HepG2 (cell line): ENCODE data around the gene FBXW2. TPM values are rescaled to one million over a fixed set of nuclear protein-coding genes. Genes with fewer than 3 reads are reported as not detected.

ENCODE experiments used
- CBX1 ChIP-seq: IDR thresholded peaks from one replicate; pipeline ENCODE4 v1.6.1; 2016; ENCODE audit warnings: antibody characterized with exemption, low read depth
- DNMT1 ChIP-seq: sonication (generic); formaldehyde crosslinking; IDR thresholded peaks from 2 replicates; pipeline ENCODE4 v1.5.1; 2020; ENCODE audit warnings: mild to moderate bottlenecking, missing genetic modification reagents
- FOXK1 ChIP-seq: sonication (generic); formaldehyde crosslinking; IDR thresholded peaks from 2 replicates; pipeline ENCODE4 v1.4.0; 2020; ENCODE audit warnings: low read depth, missing genetic modification reagents, borderline replicate concordance
- GFI1 ChIP-seq: sonication (generic); formaldehyde crosslinking; IDR thresholded peaks from 2 replicates; pipeline ENCODE4 v1.5.0; 2020; ENCODE audit warnings: missing genetic modification reagents, mild to moderate bottlenecking, borderline replicate concordance
- MAZ ChIP-seq, 2 experiments: sonication (generic) in 1 of 2; formaldehyde crosslinking in 1 of 2; IDR thresholded peaks; 2 replicates each; pipeline versions ENCODE4 v1.5.0 to v1.6.1; 2012 to 2020; ENCODE audit warnings: low read depth in 2 of 2, mild to moderate bottlenecking in 2 of 2, borderline replicate concordance in 1 of 2, improper control_type of control experiment in 1 of 2, low read length in 1 of 2, missing genetic modification reagents in 1 of 2, moderate library complexity in 1 of 2
- MEIS1 ChIP-seq: sonication (generic); formaldehyde crosslinking; IDR thresholded peaks from 2 replicates; pipeline ENCODE4 v1.9.0; 2021; ENCODE audit warnings: mild to moderate bottlenecking, missing genetic modification reagents, moderate library complexity, borderline replicate concordance
- NCOA1 ChIP-seq: sonication (generic); formaldehyde crosslinking; IDR thresholded peaks from 2 replicates; pipeline ENCODE4 v1.9.0; 2021; ENCODE audit warnings: missing genetic modification reagents
- PHB2 ChIP-seq: fragments of 450-650 bp; IDR thresholded peaks from 2 replicates; pipeline ENCODE4 v1.6.1; 2018; ENCODE audit not compliant: partially characterized antibody
- SRY ChIP-seq: sonication (generic); formaldehyde crosslinking; IDR thresholded peaks from 2 replicates; pipeline ENCODE4 v1.8.0; 2022; ENCODE audit warnings: mild to moderate bottlenecking, missing genetic modification reagents
- TBL1XR1 ChIP-seq: fragments of 150-350 bp; IDR thresholded peaks from 2 replicates; pipeline ENCODE4 v1.6.1; 2014; ENCODE audit warnings: borderline replicate concordance, low read length; ENCODE audit not compliant: partially characterized antibody
- ZNF12 ChIP-seq: sonication (generic); formaldehyde crosslinking; IDR thresholded peaks from 2 replicates; pipeline ENCODE4 v1.5.0; 2020; ENCODE audit warnings: missing genetic modification reagents
- ZNF30 ChIP-seq: sonication (generic); formaldehyde crosslinking; IDR thresholded peaks from 2 replicates; pipeline ENCODE4 v1.5.0; 2020; ENCODE audit warnings: mild to moderate bottlenecking, missing genetic modification reagents
- ZNF589 ChIP-seq: sonication (generic); formaldehyde crosslinking; conservative IDR thresholded peaks from 2 replicates; pipeline ENCODE4 v1.8.0; 2022; ENCODE audit warnings: mild to moderate bottlenecking, moderate library complexity, missing genetic modification reagents
- ZNF737 ChIP-seq: sonication (generic); formaldehyde crosslinking; IDR thresholded peaks from 2 replicates; pipeline ENCODE4 v1.5.0; 2020; ENCODE audit warnings: missing genetic modification reagents, mild to moderate bottlenecking, borderline replicate concordance
- polyA plus RNA-seq, 8 experiments: library from polyadenylated mRNA; depleted of rRNA in 3 of 8; stranded (reverse) in 7 of 8; unstranded in 1 of 8; fragments of >200 nt; fragmentation: Illumina TruSeq in 4 of 8; extraction: Trizol in 4 of 8; gene quantifications; 2 replicates each; pipeline versions ENCODE4 v1.2.1 to v1.2.3, GENCODE V29; 2011 to 2016; ENCODE audit warnings: low read depth in 4 of 8, missing spikeins in 1 of 8, mixed read lengths in 1 of 8; ENCODE audit not compliant: insufficient read depth in 1 of 8
- total RNA-seq, 5 experiments: library from RNA; depleted of rRNA; stranded (reverse); fragments of >200 nt; fragmentation: Illumina TruSeq; extraction: Trizol; gene quantifications; 2 replicates each; pipeline ENCODE4 v1.2.3, GENCODE V29; 2016; ENCODE audit warnings: low read depth in 1 of 5
- TF ChIP-seq, protein P1 (sequence below): sonication (generic); formaldehyde crosslinking; IDR thresholded peaks from 2 replicates; pipeline ENCODE4 v1.8.0; 2022; ENCODE audit warnings: low read depth, missing genetic modification reagents
- TF ChIP-seq, protein P2 (sequence below): sonication (generic); formaldehyde crosslinking; IDR thresholded peaks from 2 replicates; pipeline ENCODE4 v1.4.0; 2020; ENCODE audit warnings: missing genetic modification reagents, borderline replicate concordance
- TF ChIP-seq, protein P3 (sequence below): sonication (generic); formaldehyde crosslinking; IDR thresholded peaks from 2 replicates; pipeline ENCODE4 v1.4.0; 2020; ENCODE audit warnings: missing genetic modification reagents
- TF ChIP-seq, protein P4 (sequence below): sonication (generic); formaldehyde crosslinking; IDR thresholded peaks from 2 replicates; pipeline ENCODE4 v1.5.0; 2020; ENCODE audit warnings: missing genetic modification reagents, mild to moderate bottlenecking, borderline replicate concordance

FBXW2 gene
- total and polyA plus RNA-seq, 2 of the 13 experiments (the other 11 are each of a cell fraction or from before 2014, with no cell fraction given) = 35.4 to 43.1 TPM

DNA sequence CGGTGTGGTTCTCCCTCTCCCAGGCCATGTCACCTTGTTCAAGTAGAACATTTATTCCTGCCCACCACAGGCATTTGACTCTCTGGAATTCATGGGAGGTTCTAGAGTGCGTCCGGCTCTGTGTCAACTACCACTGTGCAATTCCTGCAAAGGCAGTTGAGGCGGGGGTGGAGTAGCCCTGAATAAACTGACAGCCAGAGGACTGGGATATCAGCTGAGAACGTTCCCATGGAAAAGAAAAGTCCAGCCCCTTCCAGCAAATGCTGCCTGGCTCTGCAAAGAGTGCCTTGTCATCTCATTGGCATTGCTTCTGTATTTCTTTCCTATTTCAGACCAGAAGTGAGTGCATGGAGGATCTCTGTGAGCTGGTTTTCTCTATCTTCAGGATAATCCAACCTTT is 60.0 kb downstream of the FBXW2 start (continued):
- TF ChIP-seq, protein P1, sequence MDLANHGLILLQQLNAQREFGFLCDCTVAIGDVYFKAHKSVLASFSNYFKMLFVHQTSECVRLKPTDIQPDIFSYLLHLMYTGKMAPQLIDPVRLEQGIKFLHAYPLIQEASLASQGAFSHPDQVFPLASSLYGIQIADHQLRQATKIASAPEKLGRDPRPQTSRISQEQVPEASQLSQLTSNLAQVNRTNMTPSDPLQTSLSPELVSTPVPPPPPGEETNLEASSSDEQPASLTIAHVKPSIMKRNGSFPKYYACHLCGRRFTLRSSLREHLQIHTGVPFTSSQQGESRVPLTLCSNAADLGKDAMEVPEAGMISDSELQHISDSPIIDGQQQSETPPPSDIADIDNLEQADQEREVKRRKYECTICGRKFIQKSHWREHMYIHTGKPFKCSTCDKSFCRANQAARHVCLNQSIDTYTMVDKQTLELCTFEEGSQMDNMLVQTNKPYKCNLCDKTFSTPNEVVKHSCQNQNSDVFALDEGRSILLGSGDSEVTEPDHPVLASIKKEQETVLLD (CRISPR knock-in tag) = no peak
- TF ChIP-seq DNMT1 (CRISPR knock-in tag) = no peak
- TF ChIP-seq CBX1 = no peak
- TF ChIP-seq ZNF589 (CRISPR knock-in tag) = no peak
- TF ChIP-seq MEIS1 (CRISPR knock-in tag) = no peak
- TF ChIP-seq FOXK1 (CRISPR knock-in tag) = no peak
- TF ChIP-seq ZNF12 (CRISPR knock-in tag) = 0 out of 2 replicates have a peak, but pooled peaks have one; percentile 14
- no peak for TF ChIP-seq PHB2
- no peak for TF ChIP-seq ZNF737 (CRISPR knock-in tag)
- TF ChIP-seq GFI1 (CRISPR knock-in tag) = 0 out of 2 replicates have a peak, but pooled peaks have one; percentile 23
- TF ChIP-seq MAZ (IDR thresholded peaks at IDR 0.05; ENCODE audit: borderline replicate concordance, low read depth, low read length) = no peak
- no peak for TF ChIP-seq MAZ (CRISPR knock-in tag; IDR thresholded peaks at IDR 0.05; ENCODE audit: low read depth)
- TF ChIP-seq TBL1XR1 = no peak
- TF ChIP-seq, protein P2, sequence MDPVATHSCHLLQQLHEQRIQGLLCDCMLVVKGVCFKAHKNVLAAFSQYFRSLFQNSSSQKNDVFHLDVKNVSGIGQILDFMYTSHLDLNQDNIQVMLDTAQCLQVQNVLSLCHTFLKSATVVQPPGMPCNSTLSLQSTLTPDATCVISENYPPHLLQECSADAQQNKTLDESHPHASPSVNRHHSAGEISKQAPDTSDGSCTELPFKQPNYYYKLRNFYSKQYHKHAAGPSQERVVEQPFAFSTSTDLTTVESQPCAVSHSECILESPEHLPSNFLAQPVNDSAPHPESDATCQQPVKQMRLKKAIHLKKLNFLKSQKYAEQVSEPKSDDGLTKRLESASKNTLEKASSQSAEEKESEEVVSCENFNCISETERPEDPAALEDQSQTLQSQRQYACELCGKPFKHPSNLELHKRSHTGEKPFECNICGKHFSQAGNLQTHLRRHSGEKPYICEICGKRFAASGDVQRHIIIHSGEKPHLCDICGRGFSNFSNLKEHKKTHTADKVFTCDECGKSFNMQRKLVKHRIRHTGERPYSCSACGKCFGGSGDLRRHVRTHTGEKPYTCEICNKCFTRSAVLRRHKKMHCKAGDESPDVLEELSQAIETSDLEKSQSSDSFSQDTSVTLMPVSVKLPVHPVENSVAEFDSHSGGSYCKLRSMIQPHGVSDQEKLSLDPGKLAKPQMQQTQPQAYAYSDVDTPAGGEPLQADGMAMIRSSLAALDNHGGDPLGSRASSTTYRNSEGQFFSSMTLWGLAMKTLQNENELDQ = no peak
- TF ChIP-seq, protein P3, sequence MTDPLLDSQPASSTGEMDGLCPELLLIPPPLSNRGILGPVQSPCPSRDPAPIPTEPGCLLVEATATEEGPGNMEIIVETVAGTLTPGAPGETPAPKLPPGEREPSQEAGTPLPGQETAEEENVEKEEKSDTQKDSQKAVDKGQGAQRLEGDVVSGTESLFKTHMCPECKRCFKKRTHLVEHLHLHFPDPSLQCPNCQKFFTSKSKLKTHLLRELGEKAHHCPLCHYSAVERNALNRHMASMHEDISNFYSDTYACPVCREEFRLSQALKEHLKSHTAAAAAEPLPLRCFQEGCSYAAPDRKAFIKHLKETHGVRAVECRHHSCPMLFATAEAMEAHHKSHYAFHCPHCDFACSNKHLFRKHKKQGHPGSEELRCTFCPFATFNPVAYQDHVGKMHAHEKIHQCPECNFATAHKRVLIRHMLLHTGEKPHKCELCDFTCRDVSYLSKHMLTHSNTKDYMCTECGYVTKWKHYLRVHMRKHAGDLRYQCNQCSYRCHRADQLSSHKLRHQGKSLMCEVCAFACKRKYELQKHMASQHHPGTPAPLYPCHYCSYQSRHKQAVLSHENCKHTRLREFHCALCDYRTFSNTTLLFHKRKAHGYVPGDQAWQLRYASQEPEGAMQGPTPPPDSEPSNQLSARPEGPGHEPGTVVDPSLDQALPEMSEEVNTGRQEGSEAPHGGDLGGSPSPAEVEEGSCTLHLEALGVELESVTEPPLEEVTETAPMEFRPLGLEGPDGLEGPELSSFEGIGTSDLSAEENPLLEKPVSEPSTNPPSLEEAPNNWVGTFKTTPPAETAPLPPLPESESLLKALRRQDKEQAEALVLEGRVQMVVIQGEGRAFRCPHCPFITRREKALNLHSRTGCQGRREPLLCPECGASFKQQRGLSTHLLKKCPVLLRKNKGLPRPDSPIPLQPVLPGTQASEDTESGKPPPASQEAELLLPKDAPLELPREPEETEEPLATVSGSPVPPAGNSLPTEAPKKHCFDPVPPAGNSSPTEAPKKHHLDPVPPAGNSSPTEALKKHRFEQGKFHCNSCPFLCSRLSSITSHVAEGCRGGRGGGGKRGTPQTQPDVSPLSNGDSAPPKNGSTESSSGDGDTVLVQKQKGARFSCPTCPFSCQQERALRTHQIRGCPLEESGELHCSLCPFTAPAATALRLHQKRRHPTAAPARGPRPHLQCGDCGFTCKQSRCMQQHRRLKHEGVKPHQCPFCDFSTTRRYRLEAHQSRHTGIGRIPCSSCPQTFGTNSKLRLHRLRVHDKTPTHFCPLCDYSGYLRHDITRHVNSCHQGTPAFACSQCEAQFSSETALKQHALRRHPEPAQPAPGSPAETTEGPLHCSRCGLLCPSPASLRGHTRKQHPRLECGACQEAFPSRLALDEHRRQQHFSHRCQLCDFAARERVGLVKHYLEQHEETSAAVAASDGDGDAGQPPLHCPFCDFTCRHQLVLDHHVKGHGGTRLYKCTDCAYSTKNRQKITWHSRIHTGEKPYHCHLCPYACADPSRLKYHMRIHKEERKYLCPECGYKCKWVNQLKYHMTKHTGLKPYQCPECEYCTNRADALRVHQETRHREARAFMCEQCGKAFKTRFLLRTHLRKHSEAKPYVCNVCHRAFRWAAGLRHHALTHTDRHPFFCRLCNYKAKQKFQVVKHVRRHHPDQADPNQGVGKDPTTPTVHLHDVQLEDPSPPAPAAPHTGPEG (CRISPR knock-in tag) = no peak
- TF ChIP-seq SRY = no peak
- TF ChIP-seq, protein P4, sequence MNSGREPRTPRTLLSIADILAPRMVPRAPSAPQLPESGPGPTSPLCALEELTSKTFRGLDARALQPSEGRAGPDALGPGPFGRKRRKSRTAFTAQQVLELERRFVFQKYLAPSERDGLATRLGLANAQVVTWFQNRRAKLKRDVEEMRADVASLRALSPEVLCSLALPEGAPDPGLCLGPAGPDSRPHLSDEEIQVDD (CRISPR knock-in tag) = no peak
- TF ChIP-seq NCOA1 (CRISPR knock-in tag) = no peak
- no peak for TF ChIP-seq ZNF30
